GM20000 (cell line): Measurements from ENCODE around the gene TMEM212.

Source experiments
- DNase-seq: peaks from one replicate; pipeline ENCODE4 v3.0.0; 2012; ENCODE audit warnings: low spot score
- CTCF ChIP-seq: IDR thresholded peaks from 2 replicates; pipeline ENCODE4 v1.5.1; 2012; ENCODE audit warnings: mild to moderate bottlenecking, control low read depth; ENCODE audit errors: extremely low read depth, missing control alignments

TMEM212 gene

DNA sequence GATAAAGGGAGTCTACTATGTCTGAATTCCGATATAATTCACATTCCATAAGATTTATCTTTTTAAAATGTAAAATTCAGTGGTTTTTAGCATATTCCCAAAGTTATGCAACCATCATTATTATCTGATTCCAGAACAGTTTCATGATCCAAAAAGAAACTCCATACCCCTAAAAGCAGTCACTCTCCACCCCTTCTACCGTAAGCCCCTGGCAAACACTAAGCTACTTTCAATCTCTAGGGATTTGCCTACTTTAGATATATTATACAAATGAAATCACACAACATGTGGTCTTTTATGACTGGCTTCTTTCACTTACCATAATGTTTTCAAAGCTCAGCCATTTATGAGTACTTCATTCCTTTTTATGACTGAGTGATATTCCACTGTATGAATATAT, 65.6 kb downstream of the TMEM212 start:
- DNase-seq = no peak
- TF ChIP-seq CTCF = no peak
